ENCODE data around the gene FHIT.

Gene FHIT

GRCh38 chr3:60177726-60178125 lies 1073.5 kb downstream of the FHIT start:
- DNase-seq = no peak
- TF ChIP-seq GATA1 (IDR thresholded peaks at IDR 0.05; ENCODE audit: low read depth, low read length) (no peak), POLR2A (IDR thresholded peaks at IDR 0.05; ENCODE audit: low read length) (no peak)

GRCh38 chr3:60176614-60177013 lies 1074.6 kb downstream of the FHIT start:
- TF ChIP-seq POLR2A (IDR thresholded peaks at IDR 0.05; ENCODE audit: low read length) = no peak
- TF ChIP-seq GATA1 (IDR thresholded peaks at IDR 0.05; ENCODE audit: low read depth, low read length) = no peak
- DNase-seq = no peak

- TF ChIP-seq POLR2A (IDR thresholded peaks at IDR 0.05; ENCODE audit: low read length) (no peak), GATA1 (IDR thresholded peaks at IDR 0.05; ENCODE audit: low read depth, low read length) (no peak)
- DNase-seq = no peak
Observed at GRCh38 chr3:60175680-60176079, 1075.6 kb downstream of the FHIT start.

- no peak for DNase-seq
Observed at GRCh38 chr3:60169755-60170154, 1081.5 kb downstream of the FHIT start.

GRCh38 chr3:60167186-60167585 lies 1084.1 kb downstream of the FHIT start:
- no peak for DNase-seq
- no peak for TF ChIP-seq POLR2A (IDR thresholded peaks at IDR 0.05; ENCODE audit: low read length)
- no peak for TF ChIP-seq GATA1 (IDR thresholded peaks at IDR 0.05; ENCODE audit: low read depth, low read length)

More at GRCh38 chr3:60169755-60170154, 1081.5 kb downstream of the FHIT start:
- no peak for TF ChIP-seq GATA1 (IDR thresholded peaks at IDR 0.05; ENCODE audit: low read depth, low read length)
- TF ChIP-seq POLR2A (IDR thresholded peaks at IDR 0.05; ENCODE audit: low read length) = no peak

- DNase-seq = no peak
- TF ChIP-seq GATA1 (IDR thresholded peaks at IDR 0.05; ENCODE audit: low read depth, low read length) (no peak), POLR2A (IDR thresholded peaks at IDR 0.05; ENCODE audit: low read length) (no peak)
Observed at GRCh38 chr3:60160822-60161748, 1090.2 kb downstream of the FHIT start.

GRCh38 chr3:60160111-60160821 lies 1091.0 kb downstream of the FHIT start:
- TF ChIP-seq GATA1 (IDR thresholded peaks at IDR 0.05; ENCODE audit: low read depth, low read length) (no peak), POLR2A (IDR thresholded peaks at IDR 0.05; ENCODE audit: low read length) (no peak)
- DNase-seq = no peak

GRCh38 chr3:60158035-60158434 lies 1093.2 kb downstream of the FHIT start:
- TF ChIP-seq GATA1 (IDR thresholded peaks at IDR 0.05; ENCODE audit: low read depth, low read length) = no peak
- no peak for TF ChIP-seq POLR2A (IDR thresholded peaks at IDR 0.05; ENCODE audit: low read length)
- no peak for DNase-seq

GRCh38 chr3:60154011-60154410 lies 1097.2 kb downstream of the FHIT start:
- no peak for TF ChIP-seq GATA1 (IDR thresholded peaks at IDR 0.05; ENCODE audit: low read depth, low read length)
- DNase-seq = no peak

- TF ChIP-seq GATA1 (IDR thresholded peaks at IDR 0.05; ENCODE audit: low read depth, low read length) (no peak), POLR2A (IDR thresholded peaks at IDR 0.05; ENCODE audit: low read length) (no peak)
- no peak for DNase-seq
Observed at GRCh38 chr3:60153221-60153999, 1097.8 kb downstream of the FHIT start.

GRCh38 chr3:60149501-60149900 lies 1101.8 kb downstream of the FHIT start:
- TF ChIP-seq GATA1 (IDR thresholded peaks at IDR 0.05; ENCODE audit: low read depth, low read length) (no peak), POLR2A (IDR thresholded peaks at IDR 0.05; ENCODE audit: low read length) (no peak)

GRCh38 chr3:60147249-60147950 lies 1103.9 kb downstream of the FHIT start:
- TF ChIP-seq POLR2A (IDR thresholded peaks at IDR 0.05; ENCODE audit: low read length) = no peak
- no peak for TF ChIP-seq GATA1 (IDR thresholded peaks at IDR 0.05; ENCODE audit: low read depth, low read length)
- DNase-seq = no peak

More at GRCh38 chr3:60149501-60149900, 1101.8 kb downstream of the FHIT start:
- no peak for DNase-seq

GRCh38 chr3:60146121-60146520 lies 1105.1 kb downstream of the FHIT start:
- DNase-seq = no peak
- TF ChIP-seq POLR2A (IDR thresholded peaks at IDR 0.05; ENCODE audit: low read length) = no peak
- no peak for TF ChIP-seq GATA1 (IDR thresholded peaks at IDR 0.05; ENCODE audit: low read depth, low read length)

Measured in erythroblast (primary cell).